Ovary (tissue), 9 donors: ENCODE results near the gene GRID1. TPM values are rescaled to one million over a fixed set of nuclear protein-coding genes. Genes with fewer than 3 reads are reported as not detected.

ENCODE experiments used
- DNase-seq, 5 donors: peaks; one replicate each; pipeline ENCODE4 v3.0.0-alpha.2; 2019 to 2020
- H3K27ac ChIP-seq, 2 donors: fragments of 200-600 bp; one replicate each; pipeline versions ENCODE4 v1.5.1 to v1.8.0; 2019 to 2022
- H3K27me3 ChIP-seq: fragments of 200-600 bp; one replicate; pipeline ENCODE4 v1.8.0; 2022
- H3K36me3 ChIP-seq: fragments of 200-600 bp; sonication (generic); one replicate; pipeline ENCODE4 v1.5.1; 2019
- H3K4me1 ChIP-seq: one replicate; pipeline ENCODE4 v1.8.1; 2013; ENCODE audit warnings: mild to moderate bottlenecking, moderate library complexity; ENCODE audit not compliant: insufficient read depth
- H3K4me3 ChIP-seq: fragments of 200-600 bp; sonication (generic); one replicate; pipeline ENCODE4 v1.5.1; 2017
- H3K9me3 ChIP-seq, 2 donors: fragments of 200-600 bp in 1 of 2; sonication (generic) in 1 of 2; one replicate each; pipeline versions ENCODE4 v1.5.1 to v1.8.1; 2013 to 2019; ENCODE audit warnings: mild to moderate bottlenecking in 1 of 2, moderate library complexity in 1 of 2
- EP300 ChIP-seq: sonication (generic); formaldehyde crosslinking; IDR thresholded peaks from one replicate; pipeline ENCODE4 v1.6.1; 2017; ENCODE audit warnings: antibody characterized with exemption
- POLR2A ChIP-seq: fragments of 450-650 bp; IDR thresholded peaks from one replicate; pipeline ENCODE4 v1.6.1; 2017; ENCODE audit warnings: antibody characterized with exemption, mild to moderate bottlenecking, moderate library complexity
- WGBS, 3 donors: extraction: QIAGEN DNeasy Blood & Tissue Kit in 1 of 3; methylation state at CpG; one replicate each; pipeline versions ENCODE4 v1.1.5 to v1.1.7; 2013 to 2017; 5-methylcytosine and 5-hydroxymethylcytosine counted together
- intact Hi-C, 4 donors: fragments of 100-400 bp; cut with DNase I; formaldehyde crosslinking; loops; one replicate each; pipeline versions ENCODE4 v1.11.0 to v1.15.1; 2022 to 2023
- polyA plus RNA-seq, 2 donors: library from polyadenylated mRNA; stranded (reverse); fragments of 200-250 nt in 1 of 2; fragments of 350-450 nt in 1 of 2; fragmentation: Illumina TruSeq in 1 of 2; extraction: RNeasy Lipid Tissue Mini Kit (QIAGEN cat#74804) in 1 of 2; gene quantifications; one replicate each; pipeline ENCODE4 v1.2.3, GENCODE V29; 2013 to 2014
- total RNA-seq, 7 donors: library from RNA; depleted of rRNA in 2 of 7; stranded (reverse); fragments of >200 nt in 2 of 7; fragmentation: NEBNext Ultra II Directional in 3 of 7; extraction: Animal tissue kit (Norgen Biotek cat#: 25700) in 3 of 7; gene quantifications; one replicate each; pipeline versions ENCODE4 v1.1.0 to v1.2.4, GENCODE V29; 2016 to 2023
- TF ChIP-seq, protein P1 (sequence below), 3 donors: fragments of 450-650 bp in 2 of 3; fragments of 200-600 bp in 1 of 3; IDR thresholded peaks; one replicate each; pipeline versions ENCODE4 v1.5.1 to v1.8.0; 2016 to 2022; ENCODE audit warnings: antibody characterized with exemption in 3 of 3, mild to moderate bottlenecking in 1 of 3
- donor health status: DM: no; HTN: no; CAD: no; lungs with moderate emphysema.
- donor health status: DM: no; HTN: no; CAD: no.
- donor health status: Bipolar disorder and iron deficiency.
- donor health status: DM: yes; HTN: yes; CAD: no.
- donor health status: DM: no; HTN: no; CAD: no.
- donor health status: DM: yes; HTN: yes; CAD: no.

Gene GRID1
- total and polyA plus RNA-seq, 9 donors: 0.57 to 6.2 (median 1.8) TPM

DNA sequence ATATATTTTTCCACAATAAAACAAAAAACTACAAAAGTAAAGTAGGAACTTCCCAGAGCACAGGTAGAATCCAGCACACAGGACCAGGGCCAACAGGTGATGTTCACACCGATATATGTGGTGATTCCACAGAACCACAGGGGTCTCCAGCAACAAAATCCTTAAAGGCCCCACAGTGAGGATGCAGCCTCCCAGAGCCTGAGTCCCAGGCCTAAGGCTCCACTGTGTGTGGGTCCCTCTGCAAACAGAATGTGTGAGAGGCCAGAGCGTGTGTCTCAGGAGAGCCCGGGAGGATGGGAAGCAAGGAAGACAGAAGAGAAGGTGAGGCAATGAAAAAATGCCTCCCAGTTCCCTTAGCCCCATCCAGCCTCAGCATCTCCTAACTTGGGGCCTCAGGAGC, 173.9 kb downstream of the GRID1 start:
- TF ChIP-seq EP300 (no peak), POLR2A (no peak)
- TF ChIP-seq, protein P1, sequence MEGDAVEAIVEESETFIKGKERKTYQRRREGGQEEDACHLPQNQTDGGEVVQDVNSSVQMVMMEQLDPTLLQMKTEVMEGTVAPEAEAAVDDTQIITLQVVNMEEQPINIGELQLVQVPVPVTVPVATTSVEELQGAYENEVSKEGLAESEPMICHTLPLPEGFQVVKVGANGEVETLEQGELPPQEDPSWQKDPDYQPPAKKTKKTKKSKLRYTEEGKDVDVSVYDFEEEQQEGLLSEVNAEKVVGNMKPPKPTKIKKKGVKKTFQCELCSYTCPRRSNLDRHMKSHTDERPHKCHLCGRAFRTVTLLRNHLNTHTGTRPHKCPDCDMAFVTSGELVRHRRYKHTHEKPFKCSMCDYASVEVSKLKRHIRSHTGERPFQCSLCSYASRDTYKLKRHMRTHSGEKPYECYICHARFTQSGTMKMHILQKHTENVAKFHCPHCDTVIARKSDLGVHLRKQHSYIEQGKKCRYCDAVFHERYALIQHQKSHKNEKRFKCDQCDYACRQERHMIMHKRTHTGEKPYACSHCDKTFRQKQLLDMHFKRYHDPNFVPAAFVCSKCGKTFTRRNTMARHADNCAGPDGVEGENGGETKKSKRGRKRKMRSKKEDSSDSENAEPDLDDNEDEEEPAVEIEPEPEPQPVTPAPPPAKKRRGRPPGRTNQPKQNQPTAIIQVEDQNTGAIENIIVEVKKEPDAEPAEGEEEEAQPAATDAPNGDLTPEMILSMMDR (IDR thresholded peaks at IDR 0.05): no peak
- H3K27me3 ChIP-seq: no peaks in the 10 kb centered on the region
- no peaks in the 10 kb centered on the region for H3K36me3 ChIP-seq
- intact Hi-C loops: no loop called here
- no peak for DNase-seq
- H3K4me3 ChIP-seq: no peak overlapping the region
- no peaks in the 10 kb centered on the region for H3K4me1 ChIP-seq
- H3K9me3 ChIP-seq: no peaks in the 10 kb centered on the region
- H3K27ac ChIP-seq: no peak overlapping the region
- WGBS, 3 donors: 93 to 96% (median 95%) methylated on average over 3 of the region's 3 CpGs

- DNase-seq: no peak
- Histone ChIP-seq H3K9me3 (no peaks in the 10 kb centered on the region), H3K4me1 (no peaks in the 10 kb centered on the region), H3K27me3 (no peaks in the 10 kb centered on the region), H3K27ac (no peak overlapping the region), H3K36me3 (no peaks in the 10 kb centered on the region), H3K4me3 (no peak overlapping the region)
- TF ChIP-seq, protein P1 (IDR thresholded peaks at IDR 0.05): no peak
- 87 to 91% (median 88%) methylated on average over 6 of the region's 6 CpGs for WGBS, 3 donors
- intact Hi-C loops: no loop called here
These were observed 174.4 kb downstream of the GRID1 start for GRCh38 chr10:86192147-86192546.

DNA sequence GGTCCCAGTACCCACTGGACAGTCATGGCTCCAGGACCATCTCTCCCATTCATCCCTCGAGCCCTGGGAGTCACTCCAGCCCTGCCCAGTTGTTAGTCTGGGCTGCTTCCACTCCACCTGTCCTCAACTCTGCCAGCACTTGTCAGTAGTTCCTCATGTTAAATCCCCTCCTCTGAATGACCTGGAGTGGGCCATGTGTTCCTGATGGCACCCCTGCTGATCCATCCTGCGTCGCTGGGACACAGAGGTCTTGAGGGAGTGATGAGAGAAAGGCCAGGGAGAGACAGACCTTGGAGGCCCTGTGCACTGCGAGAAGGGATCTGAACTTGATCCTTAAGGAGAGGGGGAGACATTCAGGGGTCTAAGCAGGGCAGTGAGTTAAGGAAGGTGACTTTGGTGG, 174.9 kb downstream of the GRID1 start:
- intact Hi-C loops: no loop called here
- TF ChIP-seq POLR2A (no peak), EP300 (no peak)
- TF ChIP-seq, protein P1 (IDR thresholded peaks at IDR 0.05): no peak

GRCh38 chr10:86191166-86191565, 175.4 kb downstream of the GRID1 start:
- intact Hi-C loops: no loop called here
- no peaks in the 10 kb centered on the region for H3K9me3 ChIP-seq
- TF ChIP-seq EP300 (no peak), POLR2A (no peak)
- TF ChIP-seq, protein P1 (IDR thresholded peaks at IDR 0.05): no peak
- 66 to 85% (median 85%) methylated on average over 2 of the region's 2 CpGs for WGBS, 3 donors
- no peak overlapping the region for H3K27ac ChIP-seq
- H3K4me3 ChIP-seq: no peak overlapping the region
- no peaks in the 10 kb centered on the region for H3K4me1 ChIP-seq
- H3K27me3 ChIP-seq: no peaks in the 10 kb centered on the region
- no peak for DNase-seq
- H3K36me3 ChIP-seq: no peaks in the 10 kb centered on the region

More for the DNA sequence above, 174.9 kb downstream of the GRID1 start:
- no peak for DNase-seq
- Histone ChIP-seq H3K4me3 (no peak overlapping the region), H3K9me3 (no peaks in the 10 kb centered on the region), H3K27me3 (no peaks in the 10 kb centered on the region), H3K27ac (no peak overlapping the region), H3K36me3 (no peaks in the 10 kb centered on the region), H3K4me1 (no peaks in the 10 kb centered on the region)
- 74 to 83% (median 82%) methylated on average over 4 of the region's 4 CpGs for WGBS, 3 donors

DNA sequence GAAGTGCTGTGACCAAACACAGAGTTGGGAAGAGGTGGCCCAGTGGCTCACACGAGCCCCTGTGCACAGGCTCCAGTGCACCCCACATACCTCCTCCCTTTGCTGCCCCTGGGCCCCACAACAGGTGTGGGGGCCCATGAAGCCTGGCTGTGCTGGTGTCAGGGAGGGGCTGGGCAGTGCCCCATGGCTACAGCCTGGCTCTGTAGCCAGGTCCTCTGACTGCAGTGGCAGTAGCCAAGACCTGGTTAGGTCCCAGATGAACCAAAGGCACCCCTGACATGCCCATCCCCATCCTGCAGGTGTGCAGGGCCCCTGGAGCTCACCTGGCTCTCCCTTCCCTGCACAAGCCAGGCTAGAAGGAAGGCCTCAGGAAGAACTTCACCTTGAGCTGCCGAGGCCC, 176.3 kb downstream of the GRID1 start:
- DNase-seq: peak in 1 of 5 donors; percentile 7
- no peak overlapping the region for H3K27ac ChIP-seq
- H3K4me1 ChIP-seq: no peaks in the 10 kb centered on the region
- no peak overlapping the region for H3K4me3 ChIP-seq
- no peaks in the 10 kb centered on the region for H3K9me3 ChIP-seq
- H3K36me3 ChIP-seq: no peaks in the 10 kb centered on the region
- 58 to 96% (median 71%) methylated on average over 2 of the region's 2 CpGs for WGBS, 3 donors
- intact Hi-C loops: no loop called here
- TF ChIP-seq, protein P1 (IDR thresholded peaks at IDR 0.05): no peak
- no peak for TF ChIP-seq POLR2A
- TF ChIP-seq EP300: no peak
- no peaks in the 10 kb centered on the region for H3K27me3 ChIP-seq
